Thyroid gland (tissue), 4 donors: Measurements from ENCODE around the gene CCDC50.
A peak's percentile ranks its signal among the peaks of the same experiment; 100 is the strongest.

Experiments used
- CTCF ChIP-seq, 6 experiments: fragments of 200-600 bp in 3 of 6; fragments of 450-650 bp in 3 of 6; sonication (generic) in 3 of 6; IDR thresholded peaks; one replicate each; pipeline ENCODE4 v1.5.1; 2016 to 2019; ENCODE audit warnings: antibody characterized with exemption in 6 of 6, mild to moderate bottlenecking in 2 of 6, inconsistent platforms in 1 of 6, moderate library complexity in 1 of 6
- POLR2A ChIP-seq, 2 donors: fragments of 450-650 bp; IDR thresholded peaks; one replicate each; pipeline ENCODE4 v1.6.1; 2017; ENCODE audit warnings: antibody characterized with exemption in 2 of 2, mild to moderate bottlenecking in 2 of 2, moderate library complexity in 1 of 2

GRCh38 chr3:191388823-191389222 is 59.6 kb downstream of the CCDC50 start:
- TF ChIP-seq POLR2A (IDR thresholded peaks at IDR 0.05), result no peak
- peak in 2 of 6 experiments; percentile 24 to 29 for TF ChIP-seq CTCF (IDR thresholded peaks at IDR 0.05)
